SK-N-SH (cell line): ENCODE results near the gene VWA5B2. TPM values are rescaled to one million over a fixed set of nuclear protein-coding genes. Genes with fewer than 3 reads are reported as not detected.

Source experiments
- CHD2 ChIP-seq: fragments of 150-350 bp; IDR thresholded peaks from 2 replicates; pipeline ENCODE4 v1.6.1; 2018; ENCODE audit warnings: low read length; ENCODE audit not compliant: partially characterized antibody
- CTCF ChIP-seq: fragments of 200-600 bp; sonication (generic); IDR thresholded peaks from 2 replicates; pipeline ENCODE4 v1.6.1; 2017; ENCODE audit warnings: antibody characterized with exemption, mild to moderate bottlenecking, moderate library complexity
- ELF1 ChIP-seq: IDR thresholded peaks from 2 replicates; pipeline ENCODE4 v1.4.0; 2012
- EP300 ChIP-seq, 2 experiments: IDR thresholded peaks; 2 replicates each; pipeline versions ENCODE4 v1.4.0 to v1.6.1; 2012; ENCODE audit warnings: borderline replicate concordance in 1 of 2, low read depth in 1 of 2, low read length in 1 of 2
- EZH2phosphoT487 ChIP-seq: fragments of 200-600 bp; sonication (generic); IDR thresholded peaks from 2 replicates; pipeline ENCODE4 v1.6.1; 2017; ENCODE audit warnings: low read depth, mixed run types, mild to moderate bottlenecking, antibody characterized with exemption, moderate library complexity, borderline replicate concordance
- FOXJ3 ChIP-seq: sonication (generic); formaldehyde crosslinking; IDR thresholded peaks from 2 replicates; pipeline ENCODE4 v1.5.1; 2020; ENCODE audit warnings: mild to moderate bottlenecking, missing genetic modification reagents
- FOXM1 ChIP-seq: IDR thresholded peaks from 2 replicates; pipeline ENCODE4 v1.4.0; 2012; ENCODE audit warnings: low read depth, mild to moderate bottlenecking
- GABPA ChIP-seq: IDR thresholded peaks from 2 replicates; pipeline ENCODE4 v1.4.0; 2012; ENCODE audit warnings: low read depth, mild to moderate bottlenecking
- GATA2 ChIP-seq: sonication (generic); formaldehyde crosslinking; IDR thresholded peaks from 2 replicates; pipeline ENCODE4 v1.5.0; 2020; ENCODE audit warnings: mild to moderate bottlenecking, missing genetic modification reagents
- MAX ChIP-seq: IDR thresholded peaks from 2 replicates; pipeline ENCODE4 v1.4.0; 2012; ENCODE audit warnings: low read depth
- MEF2A ChIP-seq: IDR thresholded peaks from 2 replicates; pipeline ENCODE4 v1.4.0; 2012; ENCODE audit warnings: low read depth, borderline replicate concordance
- MXI1 ChIP-seq: IDR thresholded peaks from 2 replicates; pipeline ENCODE4 v1.6.1; 2012; ENCODE audit warnings: mild to moderate bottlenecking, low read depth, low read length, improper control_type of control experiment
- NFIC ChIP-seq: IDR thresholded peaks from 2 replicates; pipeline ENCODE4 v1.4.0; 2012; ENCODE audit warnings: borderline replicate concordance
- POLR2AphosphoS5 ChIP-seq: IDR thresholded peaks from 2 replicates; pipeline ENCODE4 v1.6.1; 2012; ENCODE audit warnings: low read depth, low read length
- RAD21 ChIP-seq: IDR thresholded peaks from 2 replicates; pipeline ENCODE4 v1.6.1; 2012; ENCODE audit warnings: mild to moderate bottlenecking, low read length
- RXRA ChIP-seq: IDR thresholded peaks from 2 replicates; pipeline ENCODE4 v1.4.0; 2012; ENCODE audit warnings: low read depth, mild to moderate bottlenecking, borderline replicate concordance
- TAF1 ChIP-seq: IDR thresholded peaks from 2 replicates; pipeline ENCODE4 v1.6.1; 2012; ENCODE audit warnings: low read depth, mild to moderate bottlenecking, low read length, moderate library complexity, borderline replicate concordance
- TCF12 ChIP-seq: IDR thresholded peaks from 2 replicates; pipeline ENCODE4 v1.4.0; 2012
- USF1 ChIP-seq: IDR thresholded peaks from 2 replicates; pipeline ENCODE4 v1.4.0; 2012; ENCODE audit warnings: low read depth, borderline replicate concordance
- polyA plus RNA-seq, 3 experiments: library from polyadenylated mRNA; depleted of rRNA; stranded (reverse); fragments of >200 nt; gene quantifications; 2 replicates each; pipeline ENCODE4 v1.2.3, GENCODE V29; 2012
- TF ChIP-seq, protein P1 (sequence below): fragments of 150-350 bp; IDR thresholded peaks from 2 replicates; pipeline ENCODE4 v1.6.1; 2017; ENCODE audit warnings: antibody characterized with exemption, low read length, low read depth, borderline replicate concordance
- TF ChIP-seq, protein P2 (sequence below): fragments of 150-350 bp; IDR thresholded peaks from 2 replicates; pipeline ENCODE4 v1.6.1; 2016; ENCODE audit warnings: mild to moderate bottlenecking, low read depth, low read length

The VWA5B2 gene
- polyA plus RNA-seq, 1 of the 3 experiments (the other 2 are of a cell fraction) = 0.08 TPM

DNA sequence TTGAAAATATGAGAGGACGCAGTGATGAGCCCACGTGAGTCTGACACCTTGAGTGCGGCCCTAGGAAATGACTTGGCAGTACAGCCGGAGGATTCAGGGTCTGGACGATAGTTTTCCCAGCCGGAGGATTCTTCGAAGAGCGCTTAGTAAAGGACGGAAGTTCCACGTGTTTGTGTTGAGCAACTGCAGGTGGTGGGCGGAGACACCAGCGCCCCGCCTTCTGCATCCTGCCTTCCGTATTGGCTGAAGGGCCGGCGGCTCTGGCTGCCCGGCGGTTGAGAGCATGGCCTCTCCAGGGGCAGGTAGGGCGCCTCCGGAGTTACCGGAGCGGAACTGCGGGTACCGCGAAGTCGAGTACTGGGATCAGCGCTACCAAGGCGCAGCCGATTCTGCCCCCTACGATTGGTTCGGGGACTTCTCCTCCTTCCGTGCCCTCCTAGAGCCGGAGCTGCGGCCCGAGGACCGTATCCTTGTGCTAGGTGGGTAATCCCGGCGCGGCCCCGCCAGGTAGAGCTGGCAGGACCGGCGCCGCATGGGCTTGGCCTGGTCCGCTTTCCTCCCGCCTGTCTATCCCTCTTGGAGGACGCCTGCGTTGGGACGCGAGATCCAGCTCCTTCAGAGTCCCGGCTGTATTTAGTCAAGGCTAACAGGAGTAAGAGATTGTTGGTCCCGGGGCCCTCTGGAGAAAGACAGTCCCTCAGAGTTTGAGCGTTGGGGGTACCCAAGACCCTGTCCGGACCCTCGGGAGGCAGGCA, 20.2 kb downstream of the VWA5B2 start, which contains the start of gene EEF1AKMT4 (continued):
- TF ChIP-seq GATA2 (CRISPR knock-in tag) (no peak), CTCF (peak; percentile 56), POLR2AphosphoS5 (no peak; the same call in 1 of the 2 replicates), RXRA (no peak), FOXM1 (no peak), MAX (peak; percentile 99), NFIC (no peak), USF1 (no peak), ELF1 (no peak), MEF2A (no peak), TCF12 (peak; percentile 40), TAF1 (peak; percentile 59; the same call in 1 of the 2 replicates), EP300 (IDR thresholded peaks at IDR 0.05; ENCODE audit: borderline replicate concordance in 1 of 2, low read depth in 1 of 2, low read length in 1 of 2) (no peak), EZH2phosphoT487 (no peak), FOXJ3 (no peak), RAD21 (peak; percentile 49), GABPA (peak; percentile 81), CHD2 (peak; percentile 65), MXI1 (peak; percentile 100)
- TF ChIP-seq, protein P1, sequence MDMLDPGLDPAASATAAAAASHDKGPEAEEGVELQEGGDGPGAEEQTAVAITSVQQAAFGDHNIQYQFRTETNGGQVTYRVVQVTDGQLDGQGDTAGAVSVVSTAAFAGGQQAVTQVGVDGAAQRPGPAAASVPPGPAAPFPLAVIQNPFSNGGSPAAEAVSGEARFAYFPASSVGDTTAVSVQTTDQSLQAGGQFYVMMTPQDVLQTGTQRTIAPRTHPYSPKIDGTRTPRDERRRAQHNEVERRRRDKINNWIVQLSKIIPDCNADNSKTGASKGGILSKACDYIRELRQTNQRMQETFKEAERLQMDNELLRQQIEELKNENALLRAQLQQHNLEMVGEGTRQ = no peak
- TF ChIP-seq, protein P2, sequence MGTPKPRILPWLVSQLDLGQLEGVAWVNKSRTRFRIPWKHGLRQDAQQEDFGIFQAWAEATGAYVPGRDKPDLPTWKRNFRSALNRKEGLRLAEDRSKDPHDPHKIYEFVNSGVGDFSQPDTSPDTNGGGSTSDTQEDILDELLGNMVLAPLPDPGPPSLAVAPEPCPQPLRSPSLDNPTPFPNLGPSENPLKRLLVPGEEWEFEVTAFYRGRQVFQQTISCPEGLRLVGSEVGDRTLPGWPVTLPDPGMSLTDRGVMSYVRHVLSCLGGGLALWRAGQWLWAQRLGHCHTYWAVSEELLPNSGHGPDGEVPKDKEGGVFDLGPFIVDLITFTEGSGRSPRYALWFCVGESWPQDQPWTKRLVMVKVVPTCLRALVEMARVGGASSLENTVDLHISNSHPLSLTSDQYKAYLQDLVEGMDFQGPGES = no peak
